AG08395 (cell line): Measurements from ENCODE around the gene RAB20.
"Not testable (repeated sequence)": the region's sequence is repeated elsewhere in the genome, so short reads cannot be mapped to it uniquely, and the experiment has no call there.

Experiments
- DNase-seq: peaks from one replicate; pipeline ENCODE4 v3.0.0; 2012; ENCODE audit warnings: mixed read lengths, low spot score

Gene RAB20, protein sequence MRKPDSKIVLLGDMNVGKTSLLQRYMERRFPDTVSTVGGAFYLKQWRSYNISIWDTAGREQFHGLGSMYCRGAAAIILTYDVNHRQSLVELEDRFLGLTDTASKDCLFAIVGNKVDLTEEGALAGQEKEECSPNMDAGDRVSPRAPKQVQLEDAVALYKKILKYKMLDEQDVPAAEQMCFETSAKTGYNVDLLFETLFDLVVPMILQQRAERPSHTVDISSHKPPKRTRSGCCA

DNA sequence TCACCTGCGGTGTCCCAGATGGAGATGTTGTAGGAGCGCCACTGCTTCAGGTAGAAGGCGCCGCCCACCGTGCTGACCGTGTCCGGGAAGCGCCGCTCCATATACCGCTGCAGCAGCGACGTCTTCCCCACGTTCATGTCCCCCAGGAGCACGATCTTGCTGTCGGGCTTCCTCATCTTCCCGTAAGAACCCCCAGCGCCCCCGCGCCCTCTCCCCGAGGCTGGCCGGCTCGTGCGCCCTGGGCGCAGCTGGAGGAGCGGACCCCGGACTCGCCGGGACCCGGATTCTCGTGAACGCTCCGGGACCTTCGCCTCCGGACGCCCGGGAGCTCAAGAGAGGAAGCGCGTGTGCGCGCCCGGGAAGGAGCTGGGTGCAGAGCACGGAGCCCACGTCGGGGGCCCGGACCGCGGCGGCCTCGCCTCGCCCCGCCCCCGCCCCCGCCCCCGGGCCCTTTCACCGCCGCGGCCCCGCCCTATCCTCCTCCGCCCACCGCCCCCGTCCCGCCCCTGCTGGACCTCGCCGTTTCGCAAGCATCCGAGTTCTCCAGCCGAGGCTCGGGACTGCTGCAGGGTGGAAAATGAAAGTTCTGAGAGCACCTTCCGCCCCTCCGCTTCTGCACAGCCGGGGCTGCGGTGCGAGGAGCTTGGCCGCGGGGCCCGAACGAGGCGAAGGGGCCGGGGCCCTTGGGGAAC is at the start of gene RAB20:
TSS of gene RAB20 (minus strand) at position 379 of the 692 bp plus-strand sequence. CDS start at position 176, 203 bp downstream.
- DNase-seq, result peak; percentile 78

GRCh38 chr13:110610955-110611595 is 49.6 kb upstream of the RAB20 start:
- DNase-seq, result no peak

DNA sequence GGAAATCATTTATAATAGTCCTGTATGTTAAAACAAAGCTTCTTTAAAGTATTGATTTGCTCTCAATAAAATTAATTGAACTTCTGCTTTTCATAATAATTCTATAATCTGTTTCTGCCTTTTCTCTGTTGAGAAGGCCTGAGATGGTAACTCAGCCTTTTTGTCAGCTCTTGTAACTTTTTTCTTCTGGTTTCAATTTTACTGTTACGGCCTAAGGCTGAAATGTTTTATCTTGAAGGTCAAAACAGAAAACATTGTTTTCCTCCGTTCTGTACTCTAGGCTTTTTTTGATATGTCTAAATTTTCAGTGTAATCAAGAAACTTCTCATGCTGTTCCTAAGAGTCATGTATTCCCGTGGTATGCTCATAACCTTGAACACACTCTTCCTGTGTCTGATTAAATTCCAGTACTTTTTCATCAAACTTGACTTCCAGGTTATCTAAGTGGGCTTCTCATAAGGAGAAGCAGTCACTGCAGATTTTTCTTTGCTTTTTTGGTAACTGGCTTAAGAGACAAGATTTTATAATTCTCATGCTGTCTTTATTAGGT is 46.2 kb upstream of the RAB20 start:
- DNase-seq, result no peak

GRCh38 chr13:110606281-110606680 is 44.8 kb upstream of the RAB20 start:
- not testable (repeated sequence) for DNase-seq

DNA sequence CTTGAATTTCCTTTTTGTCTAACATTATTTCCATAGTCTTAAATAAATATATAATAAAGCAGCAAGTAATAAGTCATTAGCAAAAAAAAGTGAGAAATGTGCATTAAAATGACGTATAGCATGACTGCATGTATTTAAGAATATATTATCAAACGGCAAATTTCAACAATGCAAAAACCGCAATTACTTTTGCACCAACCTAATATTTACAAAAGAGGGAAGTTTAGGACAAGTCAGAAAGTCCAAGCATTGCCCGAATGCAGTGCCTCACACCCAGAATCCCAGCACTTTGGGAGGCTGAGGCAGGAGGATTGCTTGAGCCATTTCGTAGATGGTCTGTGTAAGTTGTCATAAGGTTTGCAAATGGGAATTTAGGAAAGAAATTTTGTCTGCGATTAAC is 43.6 kb upstream of the RAB20 start:
- DNase-seq, result no peak

DNA sequence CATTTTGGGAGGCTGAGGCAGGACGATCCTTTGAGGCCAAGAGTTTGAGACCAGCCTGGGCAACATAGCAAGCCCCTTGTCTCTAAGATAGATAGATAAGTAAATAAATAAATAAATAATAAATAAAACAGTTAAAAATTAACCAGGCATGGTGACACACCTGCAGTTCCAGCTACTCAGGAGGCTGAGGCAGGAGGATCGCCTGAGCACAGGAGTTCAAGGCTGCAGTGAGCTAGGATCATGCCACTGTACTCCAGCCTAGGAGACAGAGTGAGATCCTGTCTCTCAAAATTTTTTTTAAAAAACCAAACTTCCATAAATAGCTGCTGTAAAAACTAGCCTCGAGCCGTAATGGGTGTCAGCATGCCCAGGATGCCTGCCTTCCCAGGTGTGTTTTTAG is 39.5 kb upstream of the RAB20 start:
- no peak for DNase-seq

GRCh38 chr13:110600261-110600819 is 38.8 kb upstream of the RAB20 start:
- no peak for DNase-seq

DNA sequence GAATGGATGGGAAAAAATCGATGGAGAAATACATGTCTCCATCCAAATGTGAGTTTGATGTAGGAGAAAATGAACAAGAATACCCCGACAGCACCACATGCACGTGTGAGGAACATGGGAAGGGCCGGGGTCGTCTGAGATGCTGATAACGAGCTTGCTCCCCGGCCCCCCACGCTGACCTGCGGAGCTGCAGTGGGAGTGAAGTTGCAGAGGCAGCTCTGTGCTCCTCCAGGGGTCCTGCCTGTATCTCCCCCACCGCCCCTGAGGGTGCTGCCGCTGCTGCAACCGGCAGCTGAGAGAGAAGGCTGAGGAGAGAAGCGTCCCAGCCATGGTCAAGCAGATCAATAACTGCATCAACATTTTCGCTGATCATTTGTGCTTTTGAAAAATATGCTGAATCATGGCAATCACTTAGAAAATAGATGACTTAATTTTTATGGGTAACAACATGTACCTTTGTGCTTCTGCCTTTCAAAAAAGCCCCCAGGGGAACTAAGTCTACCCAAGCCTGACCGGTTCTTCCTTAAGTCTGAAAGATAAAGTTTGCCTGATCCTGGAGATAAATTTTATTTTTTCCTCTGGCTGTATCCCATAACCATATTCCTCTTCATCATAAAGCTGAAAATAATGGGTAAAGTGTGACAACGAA is 35.6 kb upstream of the RAB20 start:
- DNase-seq, result no peak

DNA sequence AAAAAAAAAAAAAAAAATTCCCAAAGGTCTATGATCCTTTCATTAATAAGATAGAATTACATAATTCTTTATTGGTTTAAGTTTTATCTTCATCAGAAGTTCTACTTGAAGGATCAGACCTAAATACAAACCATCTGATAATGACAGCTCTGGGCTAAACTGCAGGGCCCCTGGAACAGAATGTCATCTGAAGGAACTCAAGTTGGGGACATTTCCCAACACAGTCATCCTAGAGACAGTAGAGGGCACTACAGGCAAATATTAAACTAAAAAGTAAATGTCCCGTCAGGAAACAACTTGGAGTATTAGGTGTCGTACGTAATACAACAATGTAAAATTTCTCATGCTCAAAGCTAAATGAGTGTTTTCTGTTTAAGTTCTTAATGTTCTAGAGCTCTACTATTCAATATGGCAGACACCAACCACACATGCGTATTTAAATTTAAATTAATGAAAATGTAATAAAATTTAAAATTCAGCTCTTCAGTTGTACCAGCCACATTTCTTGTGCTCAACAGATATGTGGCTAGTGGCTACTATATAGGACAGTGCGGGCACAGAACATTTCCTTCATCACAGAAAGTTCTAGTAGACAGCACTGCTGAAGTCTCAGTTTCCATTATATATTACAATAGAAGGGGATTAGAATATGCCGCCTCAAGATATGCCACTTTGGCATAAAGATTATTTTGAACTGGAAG is 32.1 kb upstream of the RAB20 start:
- peak; percentile 71 for DNase-seq

GRCh38 chr13:110592665-110593064 is 31.1 kb upstream of the RAB20 start:
- DNase-seq, result peak; percentile 28

GRCh38 chr13:110590577-110590976 is 29.1 kb upstream of the RAB20 start:
- no peak for DNase-seq

GRCh38 chr13:110589793-110590390 is 28.4 kb upstream of the RAB20 start:
- DNase-seq, result no peak

- no peak for DNase-seq
Measured at GRCh38 chr13:110583178-110583865, 21.8 kb upstream of the RAB20 start.

DNA sequence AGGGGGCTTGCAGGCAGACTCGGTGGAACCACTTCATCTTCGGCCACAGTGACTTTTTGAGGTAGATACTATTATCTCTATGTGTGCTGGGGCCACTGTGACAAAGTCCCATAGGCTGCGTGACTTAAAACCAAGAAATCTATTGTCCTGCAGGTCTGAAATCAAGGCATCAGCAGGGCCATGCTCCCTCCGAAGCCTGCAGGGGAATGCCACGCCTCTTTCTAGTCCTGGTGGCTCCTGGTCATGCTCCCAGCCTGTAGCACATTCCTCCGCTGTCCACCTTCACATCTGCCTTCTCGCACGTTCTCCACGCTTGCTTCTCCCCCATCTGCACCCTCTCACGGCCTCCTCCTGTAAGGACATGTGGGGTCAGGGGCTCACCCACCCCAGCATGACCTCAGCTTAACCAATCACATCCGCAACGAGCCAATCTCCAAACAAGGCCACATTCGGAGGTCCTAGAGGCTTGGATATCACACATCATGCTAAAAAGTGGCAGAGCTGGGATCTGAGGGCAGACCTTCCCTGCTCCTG is 21.0 kb upstream of the RAB20 start:
- no peak for DNase-seq

GRCh38 chr13:110581506-110582185 is 20.1 kb upstream of the RAB20 start:
- no peak for DNase-seq

DNA sequence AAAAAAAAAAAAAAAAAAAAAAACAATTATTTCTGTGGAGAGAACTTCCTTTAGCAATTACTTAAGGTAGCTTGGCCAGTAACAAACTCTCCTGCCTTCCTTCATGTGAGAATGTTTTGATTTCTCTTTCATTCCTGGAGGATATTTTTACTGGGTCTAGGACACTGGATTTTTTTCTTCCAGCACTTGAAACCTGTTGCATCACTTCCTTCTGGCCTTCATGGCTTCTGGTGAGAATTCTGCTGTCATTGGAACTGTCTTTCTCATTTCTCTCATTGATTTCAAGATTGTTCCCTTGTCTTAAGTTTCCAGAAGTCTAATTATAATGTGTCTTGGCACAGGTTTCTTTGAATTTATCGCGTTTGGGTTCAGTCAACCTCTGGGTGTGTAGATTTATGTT is 19.3 kb upstream of the RAB20 start:
- DNase-seq, result no peak

DNA sequence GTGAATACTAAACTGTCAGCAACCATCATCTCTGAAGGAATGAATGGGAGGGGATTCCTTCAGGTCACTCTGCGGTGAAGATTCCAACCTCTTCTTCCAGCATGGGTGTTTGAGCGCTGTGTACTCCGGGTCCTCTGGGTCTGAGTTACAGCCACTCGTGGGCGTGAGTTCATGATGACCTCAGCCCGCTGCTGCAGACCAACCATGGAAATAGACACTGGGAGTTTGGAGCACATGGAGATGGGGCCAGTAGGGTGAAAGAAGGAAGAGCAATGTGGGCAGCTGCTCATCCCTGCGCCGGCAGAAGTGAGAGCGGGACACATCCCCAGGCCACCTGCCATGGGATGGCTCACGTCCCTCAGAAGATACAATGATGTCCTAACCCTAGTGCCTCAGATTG is 16.8 kb upstream of the RAB20 start:
- DNase-seq, result no peak

DNA sequence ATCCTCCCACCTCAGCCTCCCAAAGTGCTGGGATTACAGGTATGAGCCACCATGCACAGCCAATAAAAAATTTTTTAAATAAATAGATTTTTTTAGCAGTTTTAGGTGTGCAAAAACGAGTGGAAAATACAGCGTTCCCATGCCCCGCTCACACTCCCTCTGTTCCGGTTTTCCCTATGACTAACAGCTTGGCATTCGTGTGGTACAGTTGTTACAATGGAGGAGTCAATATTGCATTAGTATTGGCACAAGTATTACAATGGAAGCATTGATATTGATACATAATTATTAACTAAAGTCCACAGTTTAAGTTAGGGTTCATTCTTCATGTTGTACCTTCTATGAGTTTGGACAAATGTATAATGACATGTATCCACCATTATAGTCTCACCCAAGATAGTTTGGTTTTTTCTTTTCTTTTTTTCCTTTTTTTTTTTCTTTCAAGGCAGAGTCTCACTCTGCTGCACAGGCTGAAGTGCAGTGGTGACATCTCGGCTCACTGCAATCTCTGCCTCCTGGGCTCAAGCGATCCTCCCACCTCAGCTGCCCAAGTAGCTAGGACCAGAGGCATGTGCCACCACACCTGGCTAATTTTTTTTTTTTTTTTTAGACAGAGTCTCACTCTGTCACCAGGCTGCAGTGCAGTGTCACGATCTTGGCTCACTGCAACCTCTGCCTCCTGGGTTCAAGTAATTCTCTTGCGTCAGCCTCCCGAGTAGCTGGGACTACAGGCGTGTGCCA is 15.4 kb upstream of the RAB20 start:
- DNase-seq, result no peak

DNA sequence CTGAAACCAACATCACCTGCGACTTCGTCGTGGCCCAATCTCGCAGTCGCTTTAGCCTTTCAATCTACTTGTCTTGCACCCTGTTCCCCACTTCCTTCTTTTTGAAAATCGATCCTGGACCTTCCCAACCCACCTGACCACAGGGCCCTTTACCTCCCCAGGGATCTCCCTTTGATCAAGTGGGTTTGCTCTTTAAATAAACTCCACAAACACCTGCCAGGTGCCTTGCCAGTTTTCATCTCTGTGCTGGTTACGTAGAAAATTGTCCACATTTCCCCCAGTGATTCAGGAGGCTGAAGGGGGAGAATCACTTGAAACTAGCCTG is 14.5 kb upstream of the RAB20 start:
- DNase-seq, result no peak
